M059J (cell line): ENCODE data around the gene ZNF532. TPM values are rescaled to one million over a fixed set of nuclear protein-coding genes. Genes with fewer than 3 reads are reported as not detected.

Experiments
- DNase-seq: peaks from one replicate; pipeline ENCODE4 v3.0.0-alpha.2; 2012; ENCODE audit warnings: low read depth
- total RNA-seq: library from RNA; depleted of rRNA; stranded (reverse); fragments of >200 nt; shearing (Covaris generic); gene quantifications from 2 replicates; pipeline ENCODE4 v1.2.3, GENCODE V29; 2014

ZNF532 gene
- total RNA-seq, 1 experiment from 2014 or later: 60.9 TPM

- no peak for DNase-seq
Measured at GRCh38 chr18:58947136-58947732, 82.6 kb downstream of the ZNF532 start.

GRCh38 chr18:58949031-58949430 is 84.4 kb downstream of the ZNF532 start:
- DNase-seq: no peak

- DNase-seq: no peak
Measured at GRCh38 chr18:58951986-58952702, 87.5 kb downstream of the ZNF532 start.

GRCh38 chr18:58952858-58953257 is 88.2 kb downstream of the ZNF532 start:
- no peak for DNase-seq

GRCh38 chr18:58953627-58954026 is 89.0 kb downstream of the ZNF532 start:
- peak; percentile 60 for DNase-seq

- DNase-seq: no peak
Measured at GRCh38 chr18:58955001-58955400, 90.3 kb downstream of the ZNF532 start.

- DNase-seq: no peak
Measured at GRCh38 chr18:58955738-58956137, 91.1 kb downstream of the ZNF532 start.

- no peak for DNase-seq
Measured at GRCh38 chr18:58958628-58959027, 94.0 kb downstream of the ZNF532 start.

- no peak for DNase-seq
Measured at GRCh38 chr18:58960508-58960907, 95.8 kb downstream of the ZNF532 start.

GRCh38 chr18:58960946-58961722 is 96.5 kb downstream of the ZNF532 start:
- DNase-seq: no peak

- no peak for DNase-seq
Measured at GRCh38 chr18:58962336-58962735, 97.7 kb downstream of the ZNF532 start.

GRCh38 chr18:58965291-58966004 is 100.8 kb downstream of the ZNF532 start:
- no peak for DNase-seq

GRCh38 chr18:58966005-58966677 is 101.5 kb downstream of the ZNF532 start:
- DNase-seq: no peak

- DNase-seq: no peak
Measured at GRCh38 chr18:58966704-58967103, 102.0 kb downstream of the ZNF532 start.

- no peak for DNase-seq
Measured at GRCh38 chr18:58967751-58968254, 103.1 kb downstream of the ZNF532 start.

- no peak for DNase-seq
Measured at GRCh38 chr18:58970943-58971790, 106.5 kb downstream of the ZNF532 start.

- DNase-seq: no peak
Measured at GRCh38 chr18:58975296-58975695, 110.6 kb downstream of the ZNF532 start.

- no peak for DNase-seq
Measured at GRCh38 chr18:58975781-58976180, 111.1 kb downstream of the ZNF532 start.

- DNase-seq: peak; percentile 69
Measured at GRCh38 chr18:58977223-58977622, 112.5 kb downstream of the ZNF532 start.

- DNase-seq: no peak
Measured at GRCh38 chr18:58977801-58978200, 113.1 kb downstream of the ZNF532 start.
